Measurements from ENCODE around the gene RAX2. TPM values are rescaled to one million over a fixed set of nuclear protein-coding genes. Genes with fewer than 3 reads are reported as not detected.

The RAX2 gene
- total and polyA plus RNA-seq, 2 of the 13 experiments (the other 11 are each of a cell fraction or from before 2014, with no cell fraction given) = not detected

DNA sequence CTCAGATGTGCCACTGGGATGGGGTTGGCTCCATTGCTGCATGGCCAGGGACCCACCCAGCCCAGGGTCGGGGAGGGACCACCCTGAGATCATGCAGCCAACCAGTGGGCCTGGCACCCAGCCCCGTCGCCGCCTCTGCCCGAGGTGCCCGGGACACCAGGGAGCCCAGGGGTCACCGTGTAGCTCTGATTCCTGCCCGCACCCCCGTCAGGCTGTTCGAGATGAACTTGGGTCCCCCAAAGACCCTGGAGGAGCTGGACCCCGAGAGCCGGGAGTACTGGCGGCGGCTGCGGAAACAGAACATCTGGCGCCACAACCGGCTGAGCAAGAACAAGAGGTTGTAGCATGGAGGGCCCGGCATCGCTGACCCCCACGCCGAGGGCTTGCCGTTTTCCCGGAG lies 5.0 kb downstream of the RAX2 start:
- H2AFZ ChIP-seq (ENCODE audit: low read length) = no peak overlapping the region
- H3K36me3 ChIP-seq (replicated peaks in 1 of 2; ENCODE audit: control insufficient read depth in 1 of 2, insufficient read depth in 2 of 2, low read length in 2 of 2) = peaks cover 9 to 20% of the 10 kb centered on the region in 2 experiments; a peak in 2 of 5 replicates
- intact Hi-C loops (cut with micrococcal nuclease; ENCODE audit: unreplicated experiment) (loop anchor here (10.0 kb wide), 1 partner anchor 62 kb away; the partner anchor contains the start of genes PIP5K1C and TJP3), in situ Hi-C loops (cut with HindIII; ENCODE audit: extremely low pct_ligation_motif_present, low pct_unique_long_range_greater_than_20kb) (no loop called here)
- H3K27ac ChIP-seq (ENCODE audit: extremely low read length, insufficient read depth, low read length) = no peak overlapping the region
- H3K4me2 ChIP-seq (ENCODE audit: low read depth, low read length) = no peak overlapping the region
- 85% methylated on average over 10 of the region's 23 CpGs for WGBS (ENCODE audit: low lambda C conversion rate)
- no peaks in the 10 kb centered on the region for H3K9me3 ChIP-seq (ENCODE audit: low read length)
- no peak overlapping the region for H3K9ac ChIP-seq (ENCODE audit: insufficient read depth, low read depth, low read length)
- ChIA-PET POLR2A (no interaction called here), CTCF (ENCODE audit: low intra/inter-chr PET ratio, low total read pairs) (no interaction called here)
- no peak overlapping the region for H3K4me3 ChIP-seq (replicated peaks in 1 of 3; ENCODE audit: insufficient read depth in 1 of 3, low read depth in 2 of 3, low read length in 3 of 3)
- TF ChIP-seq RBFOX2 (IDR thresholded peaks at IDR 0.05; ENCODE audit: low read depth, low read length) = peak; percentile 53; the same call in 1 of the 2 replicates
- no peak for TF ChIP-seq ZNF282 (IDR thresholded peaks at IDR 0.05; ENCODE audit: partially characterized antibody)
- H4K20me1 ChIP-seq (ENCODE audit: insufficient read depth, low read length) = no peaks in the 10 kb centered on the region
- H3K27me3 ChIP-seq (ENCODE audit: control insufficient read depth in 1 of 2, insufficient read depth in 2 of 2, low read length in 2 of 2) = no peaks in the 10 kb centered on the region
- peaks cover 5% of the 10 kb centered on the region for H3K79me2 ChIP-seq (ENCODE audit: insufficient read depth, low read length)
- H3K4me1 ChIP-seq (ENCODE audit: insufficient read depth, low read length) = peaks cover 6% of the 10 kb centered on the region
- no TSS peak for BruUV-seq (replicated peaks)
- no peak for ATAC-seq
- FAIRE-seq = no peak
- no peak for DNase-seq (ENCODE audit: low spot score)

DNA sequence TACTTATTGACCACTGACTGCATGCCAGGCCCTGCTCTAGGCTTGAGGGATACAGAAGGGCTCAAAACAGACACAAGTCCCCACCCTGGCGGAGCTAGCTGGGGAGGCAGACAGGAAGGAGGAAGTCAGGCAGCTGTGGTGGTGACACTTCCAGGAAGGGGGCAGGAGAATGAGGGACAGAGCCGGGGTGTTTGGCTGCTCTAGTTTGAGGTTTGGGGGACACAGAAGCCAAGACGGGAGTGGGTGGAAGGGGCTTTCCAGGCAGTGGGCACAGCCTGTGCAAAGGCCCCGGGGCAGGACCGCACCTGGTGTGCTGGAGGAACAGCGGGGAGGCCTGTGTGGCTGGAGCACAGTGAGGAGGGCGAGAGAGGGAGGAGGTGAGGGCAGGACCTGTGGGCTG lies 5.5 kb downstream of the RAX2 start:
- intact Hi-C loops (cut with micrococcal nuclease; ENCODE audit: unreplicated experiment) = loop anchor here (10.0 kb wide), 1 partner anchor 62 kb away; the partner anchor contains the start of genes PIP5K1C and TJP3
- no peaks in the 10 kb centered on the region for H3K27me3 ChIP-seq (ENCODE audit: control insufficient read depth in 1 of 2, insufficient read depth in 2 of 2, low read length in 2 of 2)
- 86% methylated on average over 7 of the region's 7 CpGs for WGBS (ENCODE audit: low lambda C conversion rate)
- no peak overlapping the region for H3K27ac ChIP-seq (ENCODE audit: extremely low read length, insufficient read depth, low read length)
- peaks cover 6% of the 10 kb centered on the region for H3K4me1 ChIP-seq (ENCODE audit: insufficient read depth, low read length)
- FAIRE-seq (no peak), DNase-seq (ENCODE audit: low spot score) (no peak), ATAC-seq (no peak)
- no peak overlapping the region for H2AFZ ChIP-seq (ENCODE audit: low read length)
- H3K36me3 ChIP-seq (replicated peaks in 1 of 2; ENCODE audit: control insufficient read depth in 1 of 2, insufficient read depth in 2 of 2, low read length in 2 of 2) = peaks cover 9 to 20% of the 10 kb centered on the region in 2 experiments; a peak in 2 of 5 replicates
- no peak overlapping the region for H3K4me2 ChIP-seq (ENCODE audit: low read depth, low read length)
- CTCF ChIA-PET (ENCODE audit: low intra/inter-chr PET ratio, low total read pairs) = no interaction called here
- no peak overlapping the region for H3K4me3 ChIP-seq (replicated peaks in 1 of 3; ENCODE audit: insufficient read depth in 1 of 3, low read depth in 2 of 3, low read length in 3 of 3)
- in situ Hi-C loops (cut with HindIII; ENCODE audit: extremely low pct_ligation_motif_present, low pct_unique_long_range_greater_than_20kb) = no loop called here
- H3K79me2 ChIP-seq (ENCODE audit: insufficient read depth, low read length) = peaks cover 5% of the 10 kb centered on the region
- no TSS peak for BruUV-seq (replicated peaks)
- POLR2A ChIA-PET = no interaction called here
- H3K9me3 ChIP-seq (ENCODE audit: low read length) = no peaks in the 10 kb centered on the region
- no peak overlapping the region for H3K9ac ChIP-seq (ENCODE audit: insufficient read depth, low read depth, low read length)
- no peaks in the 10 kb centered on the region for H4K20me1 ChIP-seq (ENCODE audit: insufficient read depth, low read length)
- TF ChIP-seq NCOA1 (CRISPR knock-in tag; IDR thresholded peaks at IDR 0.05) = no peak
- TF ChIP-seq ZNF709 (CRISPR knock-in tag; IDR thresholded peaks at IDR 0.05) = no peak
- no peak for TF ChIP-seq STAG1 (CRISPR knock-in tag; IDR thresholded peaks at IDR 0.05)
- no peak for TF ChIP-seq YEATS2 (CRISPR knock-in tag; IDR thresholded peaks at IDR 0.05; ENCODE audit: borderline replicate concordance)
- TF ChIP-seq ZNF441 (CRISPR knock-in tag; IDR thresholded peaks at IDR 0.05; ENCODE audit: borderline replicate concordance) = no peak
- TF ChIP-seq ZNF207 (IDR thresholded peaks at IDR 0.05; ENCODE audit: borderline replicate concordance) = no peak
- TF ChIP-seq AFF4 (CRISPR knock-in tag; IDR thresholded peaks at IDR 0.05) = no peak
- TF ChIP-seq SMAD9 (CRISPR knock-in tag; IDR thresholded peaks at IDR 0.05) = no peak
- TF ChIP-seq ZNF367 (CRISPR knock-in tag; IDR thresholded peaks at IDR 0.05; ENCODE audit: borderline replicate concordance) = no peak
- TF ChIP-seq ZNF724P (CRISPR knock-in tag; IDR thresholded peaks at IDR 0.05; ENCODE audit: borderline replicate concordance) = no peak
- no peak for TF ChIP-seq HDAC2 (CRISPR knock-in tag; IDR thresholded peaks at IDR 0.05)
- TF ChIP-seq, protein P1, sequence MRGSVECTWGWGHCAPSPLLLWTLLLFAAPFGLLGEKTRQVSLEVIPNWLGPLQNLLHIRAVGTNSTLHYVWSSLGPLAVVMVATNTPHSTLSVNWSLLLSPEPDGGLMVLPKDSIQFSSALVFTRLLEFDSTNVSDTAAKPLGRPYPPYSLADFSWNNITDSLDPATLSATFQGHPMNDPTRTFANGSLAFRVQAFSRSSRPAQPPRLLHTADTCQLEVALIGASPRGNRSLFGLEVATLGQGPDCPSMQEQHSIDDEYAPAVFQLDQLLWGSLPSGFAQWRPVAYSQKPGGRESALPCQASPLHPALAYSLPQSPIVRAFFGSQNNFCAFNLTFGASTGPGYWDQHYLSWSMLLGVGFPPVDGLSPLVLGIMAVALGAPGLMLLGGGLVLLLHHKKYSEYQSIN (CRISPR knock-in tag; IDR thresholded peaks at IDR 0.05; ENCODE audit: borderline replicate concordance) = no peak
- TF ChIP-seq ZNF333 (CRISPR knock-in tag; IDR thresholded peaks at IDR 0.05; ENCODE audit: borderline replicate concordance) = no peak
- no peak for TF ChIP-seq BCL6 (CRISPR knock-in tag; IDR thresholded peaks at IDR 0.05)
